Hepatocyte (in vitro differentiated cells): ENCODE data around the gene TCF7L1. TPM values are rescaled to one million over a fixed set of nuclear protein-coding genes. Genes with fewer than 3 reads are reported as not detected.
A peak's percentile ranks its signal among the peaks of the same experiment; 100 is the strongest.

Experiments used
- DNase-seq: peaks from one replicate; pipeline ENCODE4 v3.0.0-alpha.2; 2016; ENCODE audit warnings: low spot score
- H2AFZ ChIP-seq: fragments of 200-600 bp; sonication (generic); 2 replicates; pipeline ENCODE4 v1.6.0; 2016; ENCODE audit warnings: antibody characterized with exemption, mild to moderate bottlenecking
- H3K27ac ChIP-seq: fragments of 200-600 bp; sonication (generic); 2 replicates; pipeline ENCODE4 v1.5.1; 2016; ENCODE audit warnings: mild to moderate bottlenecking
- H3K27me3 ChIP-seq: fragments of 200-600 bp; sonication (generic); 2 replicates; pipeline ENCODE4 v1.6.1; 2016
- H3K36me3 ChIP-seq: fragments of 200-600 bp; sonication (generic); replicated peaks from 2 replicates; pipeline ENCODE4 v1.5.1; 2016; ENCODE audit warnings: low read depth; ENCODE audit not compliant: insufficient read depth
- H3K4me1 ChIP-seq: fragments of 200-600 bp; sonication (generic); 2 replicates; pipeline ENCODE4 v1.5.1; 2016; ENCODE audit warnings: mild to moderate bottlenecking, moderate library complexity; ENCODE audit not compliant: insufficient read depth
- H3K4me2 ChIP-seq: fragments of 200-600 bp; sonication (generic); 2 replicates; pipeline ENCODE4 v1.6.0; 2016
- H3K4me3 ChIP-seq: fragments of 200-600 bp; sonication (generic); 2 replicates; pipeline ENCODE4 v1.5.1; 2016; ENCODE audit warnings: mild to moderate bottlenecking
- H3K79me2 ChIP-seq: fragments of 200-600 bp; sonication (generic); 2 replicates; pipeline ENCODE4 v1.6.0; 2017; ENCODE audit warnings: mild to moderate bottlenecking
- H3K9me2 ChIP-seq: fragments of 200-600 bp; sonication (generic); replicated peaks from 2 replicates; pipeline ENCODE4 v1.6.0; 2017; ENCODE audit warnings: mild to moderate bottlenecking; ENCODE audit not compliant: insufficient read depth
- H3K9me3 ChIP-seq: fragments of 200-600 bp; sonication (generic); 2 replicates; pipeline ENCODE4 v1.5.1; 2016; ENCODE audit warnings: low read depth, mild to moderate bottlenecking
- H4K20me1 ChIP-seq: fragments of 200-600 bp; sonication (generic); 2 replicates; pipeline ENCODE4 v1.6.0; 2016; ENCODE audit warnings: mild to moderate bottlenecking; ENCODE audit not compliant: insufficient read depth, poor library complexity, severe bottlenecking
- EZH2 ChIP-seq: fragments of 200-600 bp; sonication (generic); IDR thresholded peaks from 2 replicates; pipeline ENCODE4 v1.6.1; 2016; ENCODE audit warnings: antibody characterized with exemption, mild to moderate bottlenecking, borderline replicate concordance
- EZH2phosphoT487 ChIP-seq: fragments of 200-600 bp; sonication (generic); IDR thresholded peaks from one replicate; pipeline ENCODE4 v1.6.1; 2018; ENCODE audit warnings: antibody characterized with exemption, mild to moderate bottlenecking, low read depth, moderate library complexity; ENCODE audit not compliant: unreplicated experiment, severe bottlenecking
- WGBS: methylation state at CpG from one replicate; pipeline ENCODE4 v1.1.6; 2016; ENCODE audit warnings: low lambda C conversion rate; ENCODE audit errors: missing lambda C conversion rate; 5-methylcytosine and 5-hydroxymethylcytosine counted together
- polyA plus RNA-seq: library from polyadenylated mRNA; unstranded; fragments of >200 nt; fragmentation: Nextera tagmentation; extraction: Ambion mirVana; gene quantifications from 2 replicates; pipeline ENCODE4 v1.2.1, GENCODE V29; 2016
- total RNA-seq: library from RNA; depleted of rRNA; stranded (reverse); fragments of >200 nt; gene quantifications from 2 replicates; pipeline ENCODE4 v1.2.3, GENCODE V29; 2014
- TF ChIP-seq, protein P1 (sequence below): fragments of 200-600 bp; sonication (generic); IDR thresholded peaks from 2 replicates; pipeline ENCODE4 v1.5.1; 2016; ENCODE audit warnings: antibody characterized with exemption, mild to moderate bottlenecking; ENCODE audit not compliant: poor library complexity

Gene TCF7L1
- total and polyA plus RNA-seq, 2 experiments from 2014 or later, result 3.7 to 20.6 TPM

DNA sequence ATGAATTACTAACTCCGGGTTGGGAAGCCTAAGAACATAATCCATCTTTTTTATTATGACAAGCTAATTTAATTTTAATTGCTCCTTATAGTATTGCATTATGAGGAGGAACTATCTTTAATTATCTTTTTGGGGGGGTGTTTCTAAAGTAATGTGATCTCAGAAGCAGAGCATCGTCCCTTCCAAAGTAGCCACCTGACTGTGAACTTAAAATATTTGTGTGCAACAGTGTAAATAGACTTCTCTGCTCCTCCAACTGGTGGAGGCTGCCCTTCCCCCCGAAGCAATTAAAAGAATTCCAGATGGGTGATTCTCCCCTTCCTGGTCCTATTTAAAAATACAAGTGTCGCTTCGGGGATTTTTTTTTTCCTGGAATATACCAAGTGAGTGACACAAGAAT lies 55.7 kb downstream of the TCF7L1 start:
- no peak overlapping the region for H3K4me3 ChIP-seq
- peak overlapping the region; percentile 67 for H3K4me2 ChIP-seq
- peak overlapping the region; percentile 74 for H3K27ac ChIP-seq
- no peaks in the 10 kb centered on the region for H3K27me3 ChIP-seq
- H3K36me3 ChIP-seq, result no peaks in the 10 kb centered on the region
- H3K9me3 ChIP-seq, result no peaks in the 10 kb centered on the region
- peaks cover 17% of the 10 kb centered on the region for H3K4me1 ChIP-seq
- peaks cover 8% of the 10 kb centered on the region for H4K20me1 ChIP-seq
- peak; percentile 35 for DNase-seq
- H3K79me2 ChIP-seq, result peaks cover 67% of the 10 kb centered on the region
- TF ChIP-seq, protein P1, sequence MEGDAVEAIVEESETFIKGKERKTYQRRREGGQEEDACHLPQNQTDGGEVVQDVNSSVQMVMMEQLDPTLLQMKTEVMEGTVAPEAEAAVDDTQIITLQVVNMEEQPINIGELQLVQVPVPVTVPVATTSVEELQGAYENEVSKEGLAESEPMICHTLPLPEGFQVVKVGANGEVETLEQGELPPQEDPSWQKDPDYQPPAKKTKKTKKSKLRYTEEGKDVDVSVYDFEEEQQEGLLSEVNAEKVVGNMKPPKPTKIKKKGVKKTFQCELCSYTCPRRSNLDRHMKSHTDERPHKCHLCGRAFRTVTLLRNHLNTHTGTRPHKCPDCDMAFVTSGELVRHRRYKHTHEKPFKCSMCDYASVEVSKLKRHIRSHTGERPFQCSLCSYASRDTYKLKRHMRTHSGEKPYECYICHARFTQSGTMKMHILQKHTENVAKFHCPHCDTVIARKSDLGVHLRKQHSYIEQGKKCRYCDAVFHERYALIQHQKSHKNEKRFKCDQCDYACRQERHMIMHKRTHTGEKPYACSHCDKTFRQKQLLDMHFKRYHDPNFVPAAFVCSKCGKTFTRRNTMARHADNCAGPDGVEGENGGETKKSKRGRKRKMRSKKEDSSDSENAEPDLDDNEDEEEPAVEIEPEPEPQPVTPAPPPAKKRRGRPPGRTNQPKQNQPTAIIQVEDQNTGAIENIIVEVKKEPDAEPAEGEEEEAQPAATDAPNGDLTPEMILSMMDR, result no peak
- TF ChIP-seq EZH2, result no peak
- no peak for TF ChIP-seq EZH2phosphoT487
- 44% methylated on average over 5 of the region's 5 CpGs for WGBS
- H2AFZ ChIP-seq, result no peak overlapping the region
- H3K9me2 ChIP-seq, result no peaks in the 10 kb centered on the region

DNA sequence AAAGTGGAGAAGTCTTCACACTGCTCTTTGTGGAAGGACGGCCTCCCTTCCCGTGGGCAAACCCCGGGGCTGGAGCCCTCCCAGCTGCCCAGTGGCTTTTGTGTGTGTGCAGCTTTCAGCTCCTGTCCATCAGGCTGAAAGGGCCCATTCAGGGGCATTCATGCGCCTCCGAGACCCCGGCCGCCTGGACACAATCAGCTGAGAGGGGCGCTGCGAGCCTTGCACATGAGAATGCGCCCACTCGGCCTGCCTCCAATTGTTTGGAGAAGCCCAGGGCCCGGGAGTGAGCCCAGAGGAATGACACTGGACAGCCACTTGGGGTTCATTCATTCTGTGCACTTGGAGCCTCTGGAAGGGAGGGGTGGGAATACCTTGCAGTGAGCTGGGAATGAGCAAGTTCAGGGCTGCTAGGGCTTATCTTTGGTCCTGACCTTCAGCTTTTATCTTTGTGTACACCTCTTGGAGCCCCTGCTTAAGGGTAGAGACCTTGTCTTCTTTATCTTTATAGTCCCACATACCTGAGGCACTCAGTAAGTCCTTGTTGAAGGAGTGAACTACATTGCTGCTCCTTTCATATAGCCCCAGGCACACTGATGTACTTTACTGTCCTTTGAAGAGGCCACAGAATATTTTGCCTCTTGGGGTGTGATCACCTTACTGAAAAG lies 56.5 kb downstream of the TCF7L1 start:
- DNase-seq, result peak; percentile 65
- H3K9me2 ChIP-seq, result no peaks in the 10 kb centered on the region
- H3K79me2 ChIP-seq, result peaks cover 67% of the 10 kb centered on the region
- H3K4me1 ChIP-seq, result peaks cover 17% of the 10 kb centered on the region
- no peak overlapping the region for H3K4me3 ChIP-seq
- H3K4me2 ChIP-seq, result peak overlapping the region; percentile 67
- no peaks in the 10 kb centered on the region for H3K36me3 ChIP-seq
- TF ChIP-seq, protein P1, result no peak
- TF ChIP-seq EZH2 (no peak), EZH2phosphoT487 (no peak)
- 60% methylated on average over 12 of the region's 12 CpGs for WGBS
- H3K27ac ChIP-seq, result peak overlapping the region; percentile 74
- no peaks in the 10 kb centered on the region for H3K27me3 ChIP-seq
- peaks cover 8% of the 10 kb centered on the region for H4K20me1 ChIP-seq
- no peaks in the 10 kb centered on the region for H3K9me3 ChIP-seq
- H2AFZ ChIP-seq, result no peak overlapping the region

DNA sequence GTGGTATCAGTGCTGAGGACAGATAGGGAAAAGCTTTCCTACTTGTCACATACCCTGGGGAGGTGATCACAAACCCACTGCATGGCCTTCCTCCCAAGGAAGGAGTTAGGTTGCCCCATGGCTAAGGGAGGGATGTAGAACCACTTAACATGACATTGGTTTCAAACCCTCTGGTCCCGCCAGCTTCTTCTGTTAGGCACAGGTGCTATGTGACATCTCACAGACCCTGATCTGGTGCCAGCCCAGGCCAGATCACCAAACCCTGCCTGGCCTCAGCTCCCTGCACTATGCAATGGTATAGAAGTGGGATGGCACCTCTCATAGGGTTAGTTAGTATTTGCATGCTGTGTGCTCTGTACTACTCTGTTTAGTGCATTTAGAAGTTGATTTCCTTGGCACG lies 58.0 kb downstream of the TCF7L1 start:
- Histone ChIP-seq H3K9me2 (no peaks in the 10 kb centered on the region), H3K4me2 (no peak overlapping the region), H3K4me1 (peaks cover 17% of the 10 kb centered on the region), H3K27ac (peak overlapping the region; percentile 62), H4K20me1 (peaks cover 8% of the 10 kb centered on the region), H3K36me3 (no peaks in the 10 kb centered on the region), H3K9me3 (no peaks in the 10 kb centered on the region), H3K79me2 (peaks cover 70% of the 10 kb centered on the region), H3K4me3 (no peak overlapping the region), H3K27me3 (no peaks in the 10 kb centered on the region), H2AFZ (no peak overlapping the region)
- no peak for DNase-seq
- TF ChIP-seq, protein P1, result no peak
- TF ChIP-seq EZH2phosphoT487 (no peak), EZH2 (no peak)
- WGBS, result 80% methylated on average over 2 of the region's 2 CpGs
